ENCODE data around the gene OR51I2. TPM values are rescaled to one million over a fixed set of nuclear protein-coding genes. Genes with fewer than 3 reads are reported as not detected.

Gene OR51I2
- total RNA-seq, 1 donor from 2014 or later: not detected

DNA sequence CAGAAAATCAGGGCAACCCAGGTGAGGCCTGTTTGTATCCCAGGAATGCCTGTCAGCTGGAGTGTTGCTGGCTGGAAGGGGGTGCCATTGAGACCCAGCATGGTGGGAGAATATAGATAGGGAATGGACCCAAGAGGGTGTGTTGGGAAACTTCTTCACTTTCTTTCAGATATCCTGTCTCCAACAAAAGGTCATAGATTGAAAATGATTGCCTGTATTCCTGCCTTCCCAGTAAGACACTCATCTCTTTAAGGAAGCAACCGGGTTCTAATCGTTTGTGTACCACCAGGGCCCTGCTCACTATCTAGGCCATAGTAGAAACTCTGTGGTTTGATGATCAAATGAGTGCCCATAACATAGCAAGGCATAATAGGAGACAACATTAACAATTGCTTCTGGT, 7.7 kb upstream of the OR51I2 start, which contains the start of gene OR51I1:
OR51I1 (minus strand) TSS at position 101 of the 400 bp plus-strand sequence; CDS start at position 101, 0 bp downstream.
- TF ChIP-seq, protein P1, sequence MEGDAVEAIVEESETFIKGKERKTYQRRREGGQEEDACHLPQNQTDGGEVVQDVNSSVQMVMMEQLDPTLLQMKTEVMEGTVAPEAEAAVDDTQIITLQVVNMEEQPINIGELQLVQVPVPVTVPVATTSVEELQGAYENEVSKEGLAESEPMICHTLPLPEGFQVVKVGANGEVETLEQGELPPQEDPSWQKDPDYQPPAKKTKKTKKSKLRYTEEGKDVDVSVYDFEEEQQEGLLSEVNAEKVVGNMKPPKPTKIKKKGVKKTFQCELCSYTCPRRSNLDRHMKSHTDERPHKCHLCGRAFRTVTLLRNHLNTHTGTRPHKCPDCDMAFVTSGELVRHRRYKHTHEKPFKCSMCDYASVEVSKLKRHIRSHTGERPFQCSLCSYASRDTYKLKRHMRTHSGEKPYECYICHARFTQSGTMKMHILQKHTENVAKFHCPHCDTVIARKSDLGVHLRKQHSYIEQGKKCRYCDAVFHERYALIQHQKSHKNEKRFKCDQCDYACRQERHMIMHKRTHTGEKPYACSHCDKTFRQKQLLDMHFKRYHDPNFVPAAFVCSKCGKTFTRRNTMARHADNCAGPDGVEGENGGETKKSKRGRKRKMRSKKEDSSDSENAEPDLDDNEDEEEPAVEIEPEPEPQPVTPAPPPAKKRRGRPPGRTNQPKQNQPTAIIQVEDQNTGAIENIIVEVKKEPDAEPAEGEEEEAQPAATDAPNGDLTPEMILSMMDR (conservative IDR thresholded peaks at IDR 0.05): no peak
- no peak for DNase-seq (ENCODE audit: low read depth, low spot score)
- Mint-ChIP-seq H3K4me1 (no peaks in the 10 kb centered on the region), H3K36me3 (ENCODE audit: low read depth) (no peaks in the 10 kb centered on the region), H3K27me3 (ENCODE audit: low read depth) (peaks cover 25% of the 10 kb centered on the region), H3K9me3 (peaks cover 2% of the 10 kb centered on the region), H3K4me3 (no peak within 1 kb of the TSS), H3K27ac (ENCODE audit: unreplicated experiment) (no peak within 1 kb of the TSS)

DNA sequence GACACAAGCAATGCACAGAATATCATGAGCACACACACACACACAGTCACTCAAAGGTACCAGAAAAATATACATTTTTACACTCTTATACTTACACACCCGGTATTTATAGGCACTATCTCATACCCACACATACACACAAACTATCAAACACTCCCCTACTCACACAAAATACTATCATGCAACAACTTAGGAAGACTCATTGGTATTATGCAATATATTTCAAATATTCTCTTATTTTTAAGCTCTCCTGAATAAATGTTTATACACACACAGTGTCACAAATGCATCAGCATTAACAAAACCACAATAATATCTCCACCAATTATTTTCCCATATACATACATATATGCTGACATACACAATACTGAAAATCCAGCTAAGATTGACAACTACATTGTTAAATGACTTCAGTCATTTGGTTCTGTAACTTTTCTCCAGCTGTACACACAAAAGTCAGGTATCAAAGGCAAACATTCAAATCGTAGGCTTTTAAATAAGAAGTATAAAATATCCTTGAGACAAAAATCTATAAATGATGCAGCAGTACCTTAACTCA, 5.2 kb upstream of the OR51I2 start:
- Mint-ChIP-seq H3K9me3 (peaks cover 2% of the 10 kb centered on the region), H3K4me1 (no peaks in the 10 kb centered on the region), H3K4me3 (no peak overlapping the region), H3K27ac (ENCODE audit: unreplicated experiment) (no peak overlapping the region), H3K36me3 (ENCODE audit: low read depth) (no peaks in the 10 kb centered on the region), H3K27me3 (ENCODE audit: low read depth) (peaks cover 23% of the 10 kb centered on the region)
- DNase-seq (ENCODE audit: low read depth, low spot score): no peak
- TF ChIP-seq, protein P1 (conservative IDR thresholded peaks at IDR 0.05): no peak

GRCh38 chr11:5449432-5449831, 309 bp downstream of the OR51I2 start:
- TF ChIP-seq, protein P1 (conservative IDR thresholded peaks at IDR 0.05): no peak
- Mint-ChIP-seq H3K27me3 (ENCODE audit: low read depth) (peaks cover 27% of the 10 kb centered on the region), H3K4me3 (no peak overlapping the region), H3K4me1 (no peaks in the 10 kb centered on the region), H3K36me3 (ENCODE audit: low read depth) (no peaks in the 10 kb centered on the region), H3K27ac (ENCODE audit: unreplicated experiment) (no peak overlapping the region), H3K9me3 (no peaks in the 10 kb centered on the region)
- no peak for DNase-seq (ENCODE audit: low read depth, low spot score)

GRCh38 chr11:5460983-5461621, 12.0 kb downstream of the OR51I2 start:
- Mint-ChIP-seq H3K4me1 (no peaks in the 10 kb centered on the region), H3K27me3 (ENCODE audit: low read depth) (no peaks in the 10 kb centered on the region), H3K4me3 (no peak overlapping the region), H3K9me3 (peaks cover 2% of the 10 kb centered on the region), H3K27ac (ENCODE audit: unreplicated experiment) (no peak overlapping the region), H3K36me3 (ENCODE audit: low read depth) (no peaks in the 10 kb centered on the region)
- DNase-seq (ENCODE audit: low read depth, low spot score): no peak
- TF ChIP-seq, protein P1 (conservative IDR thresholded peaks at IDR 0.05): no peak

- DNase-seq (ENCODE audit: low read depth, low spot score): no peak
- H3K36me3 Mint-ChIP-seq (ENCODE audit: low read depth): no peaks in the 10 kb centered on the region
- no peaks in the 10 kb centered on the region for H3K9me3 Mint-ChIP-seq
- no peaks in the 10 kb centered on the region for H3K4me1 Mint-ChIP-seq
- no peak overlapping the region for H3K27ac Mint-ChIP-seq (ENCODE audit: unreplicated experiment)
- no peak overlapping the region for H3K4me3 Mint-ChIP-seq
- TF ChIP-seq, protein P1 (conservative IDR thresholded peaks at IDR 0.05): no peak
- H3K27me3 Mint-ChIP-seq (ENCODE audit: low read depth): peaks cover 11% of the 10 kb centered on the region
These were observed 18.4 kb downstream of the OR51I2 start for GRCh38 chr11:5467527-5467926.
